Fibroblast of the aortic adventitia (primary cell): ENCODE data around the gene HOXD1. TPM values are rescaled to one million over a fixed set of nuclear protein-coding genes. Genes with fewer than 3 reads are reported as not detected.

ENCODE experiments used
- DNase-seq: peaks from one replicate; pipeline ENCODE4 v3.0.0-alpha.2; 2010; ENCODE audit warnings: low read depth
- H3K4me3 ChIP-seq: 2 replicates; pipeline ENCODE4 v1.5.1; 2011; ENCODE audit warnings: low read depth, mild to moderate bottlenecking, control low read depth, low read length, moderate library complexity
- total RNA-seq: library from RNA; depleted of rRNA; stranded (reverse); fragments of >200 nt; gene quantifications from 2 replicates; pipeline ENCODE4 v1.2.3, GENCODE V29; 2012; ENCODE audit warnings: low replicate concordance
- TF ChIP-seq, protein P1 (sequence below): IDR thresholded peaks from 2 replicates; pipeline ENCODE4 v1.5.1; 2011; ENCODE audit warnings: mild to moderate bottlenecking, low read length, control low read depth, inconsistent platforms; ENCODE audit not compliant: insufficient read depth

HOXD1 gene
- total RNA-seq, 1 donor = not detected

DNA sequence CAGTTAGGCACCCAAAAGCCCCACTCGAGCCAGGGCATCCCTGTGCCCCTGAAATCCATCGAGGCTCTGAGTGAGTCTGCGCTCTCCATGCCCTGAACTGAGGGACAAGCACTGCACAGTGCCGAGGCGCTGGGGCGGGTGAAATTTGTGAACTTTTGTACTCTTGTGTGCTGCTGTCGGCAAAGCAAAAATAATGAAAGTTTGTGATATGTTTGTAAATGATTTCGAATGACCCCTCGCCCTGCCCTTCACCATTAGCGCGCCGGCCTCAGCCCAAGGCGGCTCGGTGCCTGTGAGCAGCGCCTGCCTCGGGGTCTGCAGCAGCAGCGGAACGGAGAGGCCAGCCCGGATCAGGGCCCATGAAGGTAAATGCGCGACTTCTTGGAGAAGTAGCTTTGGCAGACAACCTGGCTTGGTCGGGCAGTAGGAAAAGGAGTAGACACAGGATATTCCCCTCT is 39.0 kb upstream of the HOXD1 start:
- no peak for DNase-seq
- TF ChIP-seq, protein P1, sequence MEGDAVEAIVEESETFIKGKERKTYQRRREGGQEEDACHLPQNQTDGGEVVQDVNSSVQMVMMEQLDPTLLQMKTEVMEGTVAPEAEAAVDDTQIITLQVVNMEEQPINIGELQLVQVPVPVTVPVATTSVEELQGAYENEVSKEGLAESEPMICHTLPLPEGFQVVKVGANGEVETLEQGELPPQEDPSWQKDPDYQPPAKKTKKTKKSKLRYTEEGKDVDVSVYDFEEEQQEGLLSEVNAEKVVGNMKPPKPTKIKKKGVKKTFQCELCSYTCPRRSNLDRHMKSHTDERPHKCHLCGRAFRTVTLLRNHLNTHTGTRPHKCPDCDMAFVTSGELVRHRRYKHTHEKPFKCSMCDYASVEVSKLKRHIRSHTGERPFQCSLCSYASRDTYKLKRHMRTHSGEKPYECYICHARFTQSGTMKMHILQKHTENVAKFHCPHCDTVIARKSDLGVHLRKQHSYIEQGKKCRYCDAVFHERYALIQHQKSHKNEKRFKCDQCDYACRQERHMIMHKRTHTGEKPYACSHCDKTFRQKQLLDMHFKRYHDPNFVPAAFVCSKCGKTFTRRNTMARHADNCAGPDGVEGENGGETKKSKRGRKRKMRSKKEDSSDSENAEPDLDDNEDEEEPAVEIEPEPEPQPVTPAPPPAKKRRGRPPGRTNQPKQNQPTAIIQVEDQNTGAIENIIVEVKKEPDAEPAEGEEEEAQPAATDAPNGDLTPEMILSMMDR = no peak
- H3K4me3 ChIP-seq = no peak overlapping the region

DNA sequence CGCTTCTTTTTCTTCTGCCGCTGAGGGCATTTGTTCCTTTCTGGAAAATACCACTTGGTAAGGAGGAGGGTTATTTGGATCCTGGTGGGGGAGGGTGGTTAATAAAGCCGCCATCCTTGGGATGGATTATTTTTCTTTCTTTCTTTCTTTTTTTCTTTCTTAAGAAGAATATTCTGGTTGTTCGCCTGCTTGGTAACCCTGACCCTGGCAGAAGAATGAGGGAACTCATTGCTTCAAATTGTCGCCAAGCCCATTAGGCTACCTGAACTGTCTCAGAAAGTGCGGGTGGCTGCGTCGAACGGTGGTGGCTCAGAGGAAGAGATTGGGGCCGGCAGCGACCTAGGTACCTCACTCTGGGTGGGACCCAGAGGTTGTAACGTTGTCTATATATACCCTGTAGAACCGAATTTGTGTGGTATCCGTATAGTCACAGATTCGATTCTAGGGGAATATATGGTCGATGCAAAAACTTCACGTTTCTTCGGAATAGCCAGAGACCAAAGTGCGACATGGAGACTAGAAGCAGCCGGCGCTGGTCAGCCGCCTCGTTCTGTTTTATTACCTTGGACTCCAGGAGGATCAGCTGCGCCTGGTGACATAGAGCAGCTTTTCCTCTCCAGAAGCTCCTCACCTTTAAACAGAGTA is 38.4 kb upstream of the HOXD1 start:
- H3K4me3 ChIP-seq = no peak overlapping the region
- DNase-seq = no peak
- TF ChIP-seq, protein P1 = no peak

DNA sequence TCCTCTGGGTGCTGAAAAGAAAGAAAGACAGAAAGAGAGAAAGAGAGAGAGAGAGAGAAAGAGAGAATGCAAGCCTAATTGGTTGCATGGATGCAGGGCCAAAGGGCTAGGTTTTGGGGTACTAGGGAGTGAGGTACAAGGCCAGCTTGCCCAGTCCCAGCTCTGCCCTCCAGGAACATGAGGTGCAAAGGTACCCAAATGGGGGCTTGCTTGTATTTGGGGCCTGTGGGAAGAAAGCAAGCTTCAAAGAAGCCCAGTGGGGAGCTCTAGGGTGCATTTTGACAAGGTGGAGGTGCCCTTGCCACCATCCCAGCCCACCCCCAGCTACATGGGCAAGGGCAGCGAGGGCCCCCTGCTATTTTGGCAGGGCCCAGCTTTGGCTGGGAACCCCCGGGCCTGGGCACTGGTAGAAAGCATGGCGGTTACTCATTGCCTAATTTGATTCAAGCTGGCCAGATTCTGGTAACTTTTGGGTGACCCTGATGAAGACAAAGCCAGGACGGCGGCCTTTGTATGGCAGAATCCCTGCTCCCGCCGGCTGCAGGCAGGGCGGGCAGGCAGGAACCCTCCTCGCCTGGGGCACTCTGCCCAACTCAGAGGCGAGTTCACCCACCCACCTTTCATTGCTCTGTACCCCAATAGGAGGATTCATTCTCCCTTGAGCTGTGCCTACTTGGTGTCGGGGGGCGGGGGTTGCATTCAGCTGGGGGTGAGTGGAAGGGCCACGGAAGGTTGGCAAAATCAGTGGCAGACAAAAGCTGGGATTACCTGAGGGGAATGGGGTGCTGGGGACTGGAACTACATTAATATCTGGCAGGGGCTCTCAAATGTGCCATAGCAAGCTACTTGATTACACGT is 37.7 kb upstream of the HOXD1 start:
- no peak for DNase-seq
- H3K4me3 ChIP-seq = no peak overlapping the region
- TF ChIP-seq, protein P1 = no peak

DNA sequence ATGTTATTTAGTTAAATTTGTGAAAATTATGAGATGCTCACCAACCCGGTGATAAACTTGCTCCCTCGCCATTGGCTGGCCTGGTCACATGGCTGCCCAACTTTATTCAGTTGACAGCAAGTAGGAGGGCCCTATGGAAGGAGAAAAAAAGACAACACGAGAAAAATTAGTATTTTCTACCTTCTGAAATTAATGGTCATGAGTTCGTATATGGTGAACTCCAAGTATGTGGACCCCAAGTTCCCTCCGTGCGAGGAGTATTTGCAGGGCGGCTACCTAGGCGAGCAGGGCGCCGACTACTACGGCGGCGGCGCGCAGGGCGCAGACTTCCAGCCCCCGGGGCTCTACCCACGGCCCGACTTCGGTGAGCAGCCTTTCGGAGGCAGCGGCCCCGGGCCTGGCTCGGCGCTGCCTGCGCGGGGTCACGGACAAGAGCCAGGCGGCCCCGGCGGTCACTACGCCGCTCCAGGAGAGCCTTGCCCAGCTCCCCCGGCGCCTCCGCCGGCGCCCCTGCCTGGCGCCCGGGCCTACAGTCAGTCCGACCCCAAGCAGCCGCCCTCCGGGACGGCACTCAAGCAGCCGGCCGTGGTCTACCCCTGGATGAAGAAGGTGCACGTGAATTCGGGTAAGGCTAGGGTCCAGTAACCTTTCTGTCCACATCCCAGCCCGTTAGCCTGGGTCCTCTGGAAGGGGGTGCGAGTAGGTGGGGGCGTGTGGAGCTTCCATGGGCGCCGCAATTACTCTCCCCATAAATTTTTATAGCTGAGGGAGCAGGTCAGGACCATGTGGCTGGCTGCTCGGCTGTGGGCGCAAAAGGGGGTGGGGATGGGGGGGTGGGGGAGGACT is 36.8 kb upstream of the HOXD1 start, which contains the start of gene HOXD4:
Gene HOXD4, plus strand, starts transcription at position 109 of the 846 bp plus-strand sequence. Its CDS starts 84 bp downstream, at position 193.
- DNase-seq = no peak
- peak within 1 kb of the TSS; percentile 41 for H3K4me3 ChIP-seq
- TF ChIP-seq, protein P1 = no peak

DNA sequence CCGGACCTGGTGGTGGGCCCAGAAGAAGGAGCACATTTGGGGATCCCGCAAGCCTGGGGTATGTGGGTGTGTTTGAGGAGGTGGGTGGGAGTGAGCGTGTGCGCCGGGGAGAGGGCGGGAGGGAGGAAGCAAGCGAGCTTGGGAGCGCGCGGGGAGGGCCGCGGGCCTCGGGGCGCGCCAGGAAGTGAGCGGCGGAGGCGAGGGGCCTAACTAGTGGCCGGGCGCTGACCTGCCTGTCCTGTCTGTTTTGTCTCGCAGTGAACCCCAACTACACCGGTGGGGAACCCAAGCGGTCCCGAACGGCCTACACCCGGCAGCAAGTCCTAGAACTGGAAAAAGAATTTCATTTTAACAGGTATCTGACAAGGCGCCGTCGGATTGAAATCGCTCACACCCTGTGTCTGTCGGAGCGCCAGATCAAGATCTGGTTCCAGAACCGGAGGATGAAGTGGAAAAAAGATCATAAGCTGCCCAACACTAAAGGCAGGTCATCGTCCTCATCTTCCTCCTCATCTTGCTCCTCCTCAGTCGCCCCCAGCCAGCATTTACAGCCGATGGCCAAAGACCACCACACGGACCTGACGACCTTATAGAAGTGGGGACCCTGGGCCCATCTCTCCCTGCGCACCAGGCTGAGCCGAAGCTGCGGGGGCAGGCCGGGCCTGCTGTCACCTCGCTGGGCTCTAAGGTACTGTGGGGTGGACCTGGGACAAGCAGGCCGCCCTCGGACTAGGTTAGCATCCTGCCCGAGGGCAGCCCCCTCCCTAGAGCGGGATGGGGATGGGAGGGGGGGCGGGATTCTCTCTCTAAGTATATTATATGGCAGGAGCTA is 35.9 kb upstream of the HOXD1 start:
- peak overlapping the region; percentile 9 for H3K4me3 ChIP-seq
- TF ChIP-seq, protein P1 = no peak
- no peak for DNase-seq
